Activated naive CD4-positive, alpha-beta T cell treated with Interleukin-2 at 50 U/mL for 16 hours (primary cell): Measurements from ENCODE around the gene SINHCAF.

Experiments used
- DNase-seq: peaks from one replicate; pipeline ENCODE4 v3.0.0-alpha.2; 2020

The SINHCAF gene

DNA sequence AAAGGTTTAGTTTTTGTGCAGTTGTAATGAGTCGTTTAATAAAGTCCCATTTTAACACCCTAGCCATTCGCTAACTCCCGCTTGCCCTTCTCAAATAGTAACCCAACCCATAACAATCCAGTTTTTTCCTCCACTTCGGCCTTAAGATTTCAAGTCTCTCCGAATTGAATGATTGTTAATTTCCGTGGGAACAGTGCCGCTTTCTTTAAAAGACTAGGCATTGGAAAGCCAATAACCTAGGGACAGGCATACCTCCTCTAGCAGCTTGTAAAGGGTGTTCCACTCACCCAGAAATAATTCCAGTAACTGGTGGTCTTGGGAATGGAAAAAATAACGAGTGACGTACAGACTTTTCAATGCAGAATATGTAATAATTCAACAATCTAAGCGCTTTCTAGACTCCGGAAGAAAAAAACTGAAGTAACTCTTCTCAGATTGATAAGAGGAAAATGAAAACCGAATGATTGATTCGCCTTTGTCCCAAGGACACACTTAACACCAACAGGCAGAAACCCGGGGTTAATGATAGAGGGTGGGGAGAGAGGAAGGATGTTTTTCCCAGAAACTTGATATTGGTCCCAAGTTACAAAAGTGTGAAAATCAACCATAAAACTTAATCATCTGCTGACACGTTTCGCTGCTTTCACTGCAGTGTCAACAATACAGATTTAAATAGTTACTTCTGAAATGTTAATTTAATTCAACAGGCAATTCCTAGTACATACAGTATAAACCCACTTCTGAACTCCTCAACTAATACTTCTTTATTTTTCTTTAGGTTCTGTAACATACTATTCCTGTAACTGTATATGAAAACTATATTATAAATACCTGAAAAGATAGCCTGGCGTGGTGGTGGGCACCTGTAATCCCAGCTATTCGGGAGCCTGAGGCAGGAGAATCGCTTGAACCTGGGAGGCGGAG lies 1.0 kb upstream of the SINHCAF start:
- no peak for DNase-seq

DNA sequence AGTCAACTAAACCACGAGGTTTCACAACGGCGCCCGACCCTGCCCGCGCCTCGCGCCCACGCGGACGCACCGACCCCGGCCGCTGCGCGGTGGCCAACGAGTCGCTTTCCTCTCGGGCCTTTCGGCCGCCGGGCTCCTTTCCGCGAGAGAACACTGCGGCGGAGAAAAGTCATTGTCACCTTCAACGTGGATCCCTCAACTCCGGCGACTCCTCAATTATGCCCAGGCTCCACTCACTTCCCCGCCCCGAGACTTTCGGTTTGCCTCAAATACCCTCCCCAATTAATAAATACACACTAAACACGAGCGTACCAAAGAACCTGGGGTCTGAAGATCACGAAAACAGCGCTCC lies 450 bp downstream of the SINHCAF start:
- DNase-seq: peak; percentile 41

DNA sequence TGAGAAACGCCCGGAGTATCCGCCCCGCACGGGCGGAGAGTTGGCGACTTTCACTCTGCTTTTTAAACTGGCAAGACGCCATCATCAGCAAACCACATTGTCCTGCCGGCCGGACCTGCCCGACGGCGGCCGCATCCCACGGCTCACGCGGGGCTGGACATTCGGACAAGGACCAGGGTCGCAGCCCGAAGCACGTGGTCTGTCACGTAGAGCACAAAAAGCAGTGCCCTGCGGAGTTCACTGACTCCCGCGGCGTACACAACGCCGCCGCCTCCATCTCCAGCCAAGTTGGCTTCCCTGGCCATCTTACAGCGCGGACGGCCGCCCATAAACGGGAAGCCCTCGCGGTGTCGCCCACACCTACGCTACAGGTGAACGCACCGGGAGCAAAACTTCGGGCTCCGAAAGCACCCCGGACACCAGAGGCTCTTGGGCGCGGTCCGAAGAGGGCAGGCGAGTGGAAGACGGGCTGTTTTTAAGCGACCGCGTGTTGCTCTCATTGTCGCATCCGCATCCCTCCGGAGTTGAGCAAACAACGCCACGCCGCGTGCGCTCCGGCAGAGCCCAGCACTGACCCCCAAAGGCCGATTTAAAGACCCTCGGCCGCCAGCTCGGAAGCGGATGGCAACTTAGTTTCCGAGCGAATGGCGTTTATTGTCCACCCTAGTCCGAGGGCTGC lies 966 bp downstream of the SINHCAF start:
- peak; percentile 53 for DNase-seq

- DNase-seq: peak; percentile 74
These were observed 1.7 kb downstream of the SINHCAF start for GRCh38 chr12:31324116-31324844.

- peak; percentile 64 for DNase-seq
These were observed 2.4 kb downstream of the SINHCAF start for GRCh38 chr12:31323391-31324115.

- no peak for DNase-seq
These were observed 3.1 kb downstream of the SINHCAF start for GRCh38 chr12:31322801-31323207.

- no peak for DNase-seq
These were observed 4.1 kb downstream of the SINHCAF start for GRCh38 chr12:31321897-31322228.

DNA sequence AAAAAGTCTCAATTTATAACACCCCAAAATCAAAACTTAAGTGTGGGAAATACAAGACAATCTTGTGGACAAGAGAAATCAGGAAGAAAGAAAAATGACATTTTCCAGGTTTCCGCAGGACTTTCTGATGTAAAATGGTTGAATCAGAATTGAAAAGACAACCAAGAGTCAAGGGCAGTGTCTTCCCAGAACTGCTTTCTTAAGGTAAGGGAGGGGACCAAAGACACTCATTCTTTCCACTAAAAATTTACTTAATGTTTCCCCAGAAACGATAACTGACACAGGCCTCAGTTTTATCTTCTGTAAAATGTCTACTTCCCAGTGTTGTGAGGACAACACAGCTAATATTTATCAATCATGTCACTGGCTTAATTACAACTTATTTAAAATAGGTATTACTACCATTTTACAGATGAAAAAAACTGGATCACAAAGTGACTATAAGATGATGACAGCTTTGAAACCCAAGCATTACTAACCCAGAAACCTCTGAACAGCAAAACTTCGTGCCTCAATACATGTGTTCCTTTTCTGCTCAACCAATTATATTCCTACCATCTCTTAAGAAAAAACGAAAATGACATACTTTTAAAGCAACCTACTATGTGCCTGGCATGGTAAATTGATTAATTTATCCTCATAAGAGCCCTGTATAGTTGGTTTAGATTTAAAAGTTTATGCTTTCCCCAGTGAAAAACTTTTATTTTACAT lies 4.6 kb downstream of the SINHCAF start:
- DNase-seq: no peak

GRCh38 chr12:31318657-31319269 lies 7.2 kb downstream of the SINHCAF start:
- DNase-seq: no peak

- DNase-seq: no peak
These were observed 8.2 kb downstream of the SINHCAF start for GRCh38 chr12:31317471-31318395.

DNA sequence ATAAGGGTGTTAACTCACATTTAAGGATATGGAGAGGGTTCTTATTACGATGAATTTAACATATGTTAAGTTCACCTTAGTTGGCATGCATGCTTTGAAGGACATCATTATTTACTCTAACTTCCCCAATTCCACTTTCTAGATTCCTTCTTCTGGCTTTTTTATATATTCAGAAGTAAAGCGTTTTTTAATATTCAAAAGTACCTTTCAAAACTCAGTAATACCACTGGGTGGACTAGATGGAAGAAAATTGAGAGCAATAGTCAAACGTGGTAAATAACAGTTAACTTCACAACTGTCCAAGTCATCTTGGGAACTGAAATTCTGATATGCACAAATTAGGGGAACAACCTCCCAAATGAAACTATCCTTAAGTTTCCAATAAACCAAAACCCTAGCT lies 9.1 kb downstream of the SINHCAF start:
- DNase-seq: no peak

GRCh38 chr12:31315784-31316465 lies 10.0 kb downstream of the SINHCAF start:
- no peak for DNase-seq

GRCh38 chr12:31315044-31315715 lies 10.8 kb downstream of the SINHCAF start:
- no peak for DNase-seq

DNA sequence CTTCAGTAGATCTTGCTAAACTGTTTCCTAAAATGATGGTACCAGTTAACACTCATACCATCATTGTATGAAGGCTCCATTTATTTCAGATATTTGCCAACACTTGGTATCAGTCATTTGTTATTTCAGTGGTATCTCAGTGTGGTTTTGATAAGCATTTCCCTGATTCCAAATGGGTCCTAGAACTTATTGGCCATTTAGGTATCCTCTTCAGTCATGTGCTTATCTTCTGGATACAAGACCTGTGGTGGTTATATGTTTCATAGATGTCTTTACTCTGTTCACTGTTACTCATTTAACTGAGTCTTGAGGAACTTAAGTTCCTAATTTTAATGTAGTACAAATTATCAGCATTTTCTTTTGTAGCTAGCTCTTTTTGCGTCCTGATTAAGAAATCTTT lies 13.5 kb downstream of the SINHCAF start:
- DNase-seq: no peak

DNA sequence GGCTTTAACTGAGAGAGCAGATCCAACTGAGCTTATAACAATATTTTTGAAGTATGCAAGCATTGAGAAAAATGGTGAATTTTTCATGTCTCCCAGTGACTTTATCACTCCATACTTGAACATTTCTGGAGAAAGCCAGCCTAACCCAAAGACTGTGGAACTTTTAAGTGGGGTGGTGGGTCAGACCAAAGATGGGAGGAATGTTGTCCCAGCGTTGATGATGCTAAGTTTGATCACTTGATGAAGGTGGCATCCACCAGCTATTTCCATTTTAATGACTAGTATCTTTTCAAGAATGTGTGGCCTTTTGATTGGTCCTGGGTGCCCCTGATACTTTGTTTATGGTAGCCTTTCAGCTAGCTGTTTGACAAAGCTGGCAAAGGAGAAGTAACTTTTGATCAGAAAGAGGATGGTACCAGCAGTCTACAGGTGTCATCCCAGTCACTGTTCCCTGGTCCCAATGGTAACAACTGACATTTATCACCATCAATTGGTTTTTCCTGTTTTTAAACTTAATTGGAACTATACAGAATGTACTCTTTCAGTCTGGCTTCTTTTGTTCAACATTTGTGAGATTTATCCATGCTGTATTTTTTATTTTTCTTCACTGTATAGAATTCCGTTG lies 14.2 kb downstream of the SINHCAF start:
- DNase-seq: no peak

- DNase-seq: no peak
These were observed 15.5 kb downstream of the SINHCAF start for GRCh38 chr12:31310488-31310887.

- DNase-seq: no peak
These were observed 16.7 kb downstream of the SINHCAF start for GRCh38 chr12:31309279-31309678.

- DNase-seq: no peak
These were observed 17.8 kb downstream of the SINHCAF start for GRCh38 chr12:31308116-31308515.

DNA sequence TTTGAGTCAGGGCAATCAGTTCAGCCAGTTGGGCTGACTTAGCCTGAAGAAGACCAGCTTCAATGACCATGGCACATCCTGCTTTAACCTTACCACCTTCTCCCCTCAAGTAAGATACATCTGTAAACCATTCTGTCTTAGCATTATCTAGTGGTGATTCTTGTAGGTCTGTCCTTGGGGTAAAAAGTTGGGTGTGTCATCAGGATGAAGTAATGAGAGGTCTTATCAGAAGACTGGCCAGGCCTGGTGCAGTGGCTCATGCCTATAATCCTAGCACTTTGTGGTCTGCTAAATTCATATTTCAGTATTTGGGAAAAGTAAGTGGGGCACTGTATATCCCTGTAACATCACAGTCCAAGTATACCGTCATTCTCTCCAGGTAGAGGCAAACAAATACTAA lies 19.1 kb downstream of the SINHCAF start:
- no peak for DNase-seq
